Transverse colon (tissue), 4 donors: Measurements from ENCODE around the gene WDR49. TPM values are rescaled to one million over a fixed set of nuclear protein-coding genes. Genes with fewer than 3 reads are reported as not detected.
"Not testable (repeated sequence)": the region's sequence is repeated elsewhere in the genome, so short reads cannot be mapped to it uniquely, and the experiment has no call there.

Source experiments
- DNase-seq: peaks from one replicate; pipeline ENCODE4 v3.0.0-alpha.2; 2019
- H3K27ac ChIP-seq, 4 donors: fragments of 200-600 bp; sonication (generic); 2 replicates each; pipeline ENCODE4 v1.5.1; 2016 to 2018; ENCODE audit warnings: inconsistent platforms in 4 of 4
- H3K27me3 ChIP-seq: fragments of 200-600 bp; sonication (generic); 2 replicates; pipeline ENCODE4 v1.5.1; 2017; ENCODE audit warnings: inconsistent platforms
- H3K36me3 ChIP-seq, 4 donors: fragments of 200-600 bp; sonication (generic); 2 replicates each; pipeline ENCODE4 v1.5.1; 2017 to 2019; ENCODE audit warnings: inconsistent platforms in 4 of 4
- H3K4me1 ChIP-seq, 4 donors: fragments of 200-600 bp; sonication (generic); 2 replicates each; pipeline ENCODE4 v1.5.1; 2017 to 2020; ENCODE audit warnings: inconsistent platforms in 4 of 4
- H3K4me3 ChIP-seq, 4 donors: fragments of 200-600 bp; sonication (generic); 1 replicate in 1 of 4; 2 replicates in 3 of 4; pipeline versions ENCODE4 v1.5.1 to v1.6.1; 2017 to 2019; ENCODE audit warnings: inconsistent platforms in 4 of 4
- H3K9me3 ChIP-seq, 2 donors: fragments of 200-600 bp; sonication (generic); 2 replicates each; pipeline ENCODE4 v1.5.1; 2017 to 2019; ENCODE audit warnings: inconsistent platforms in 2 of 2
- EP300 ChIP-seq: sonication (generic); formaldehyde crosslinking; IDR thresholded peaks from one replicate; pipeline ENCODE4 v1.6.1; 2017; ENCODE audit warnings: antibody characterized with exemption, low read depth
- POLR2A ChIP-seq: fragments of 450-650 bp; IDR thresholded peaks from one replicate; pipeline ENCODE4 v1.6.1; 2016; ENCODE audit warnings: antibody characterized with exemption, mild to moderate bottlenecking, moderate library complexity
- POLR2AphosphoS5 ChIP-seq, 3 donors: sonication (generic); formaldehyde crosslinking; IDR thresholded peaks; one replicate each; pipeline ENCODE4 v1.6.1; 2016; ENCODE audit warnings: antibody characterized with exemption in 3 of 3
- WGBS, 2 donors: methylation state at CpG; one replicate each; pipeline ENCODE4 v1.1.5; 2018; ENCODE audit warnings: low coverage in 1 of 2; 5-methylcytosine and 5-hydroxymethylcytosine counted together
- in situ Hi-C, 4 donors: fragments of 200-750 bp; cut with MboI; loops; one replicate each; pipeline versions ENCODE4 v1.15.0 to v1.15.1; 2017; ENCODE audit warnings: low sequenced_read_pairs in 3 of 4, low pct_ligation_motif_present in 1 of 4, low pct_unique_long_range_greater_than_20kb in 1 of 4
- intact Hi-C: fragments of 100-400 bp; cut with DNase I; formaldehyde crosslinking; loops from one replicate; pipeline ENCODE4 v1.15.1; 2023; ENCODE audit warnings: low total_unique reads
- total RNA-seq, 4 donors: library from RNA; depleted of rRNA; stranded (reverse); fragments of >200 nt; gene quantifications; one replicate each; pipeline ENCODE4 v1.1.0, GENCODE V29; 2016
- TF ChIP-seq, protein P1 (sequence below), 5 experiments: fragments of 200-600 bp in 3 of 5; fragments of 450-650 bp in 2 of 5; sonication (generic) in 3 of 5; IDR thresholded peaks; 1 replicate in 2 of 5; 2 replicates in 3 of 5; pipeline ENCODE4 v1.5.1; 2016 to 2017; ENCODE audit warnings: antibody characterized with exemption in 5 of 5, inconsistent platforms in 3 of 5, mild to moderate bottlenecking in 2 of 5, moderate library complexity in 1 of 5

The WDR49 gene
- total RNA-seq, 4 donors from 2014 or later = 0.96 TPM; not detected in 3

GRCh38 chr3:167631471-167631870 lies 22.3 kb downstream of the WDR49 start:
- in situ Hi-C loops = no loop called here
- 68 to 72% methylated on average over 2 to 5 of the region's 5 CpGs for WGBS, 2 donors
- Histone ChIP-seq H3K27me3 (no peaks in the 10 kb centered on the region), H3K27ac (no peak overlapping the region), H3K4me1 (no peaks in the 10 kb centered on the region), H3K36me3 (no peaks in the 10 kb centered on the region), H3K9me3 (no peaks in the 10 kb centered on the region), H3K4me3 (no peak overlapping the region)
- no peak for DNase-seq
- TF ChIP-seq, protein P1, sequence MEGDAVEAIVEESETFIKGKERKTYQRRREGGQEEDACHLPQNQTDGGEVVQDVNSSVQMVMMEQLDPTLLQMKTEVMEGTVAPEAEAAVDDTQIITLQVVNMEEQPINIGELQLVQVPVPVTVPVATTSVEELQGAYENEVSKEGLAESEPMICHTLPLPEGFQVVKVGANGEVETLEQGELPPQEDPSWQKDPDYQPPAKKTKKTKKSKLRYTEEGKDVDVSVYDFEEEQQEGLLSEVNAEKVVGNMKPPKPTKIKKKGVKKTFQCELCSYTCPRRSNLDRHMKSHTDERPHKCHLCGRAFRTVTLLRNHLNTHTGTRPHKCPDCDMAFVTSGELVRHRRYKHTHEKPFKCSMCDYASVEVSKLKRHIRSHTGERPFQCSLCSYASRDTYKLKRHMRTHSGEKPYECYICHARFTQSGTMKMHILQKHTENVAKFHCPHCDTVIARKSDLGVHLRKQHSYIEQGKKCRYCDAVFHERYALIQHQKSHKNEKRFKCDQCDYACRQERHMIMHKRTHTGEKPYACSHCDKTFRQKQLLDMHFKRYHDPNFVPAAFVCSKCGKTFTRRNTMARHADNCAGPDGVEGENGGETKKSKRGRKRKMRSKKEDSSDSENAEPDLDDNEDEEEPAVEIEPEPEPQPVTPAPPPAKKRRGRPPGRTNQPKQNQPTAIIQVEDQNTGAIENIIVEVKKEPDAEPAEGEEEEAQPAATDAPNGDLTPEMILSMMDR (IDR thresholded peaks at IDR 0.05) = no peak
- TF ChIP-seq POLR2AphosphoS5 (IDR thresholded peaks at IDR 0.05) = no peak
- intact Hi-C loops = no loop called here

DNA sequence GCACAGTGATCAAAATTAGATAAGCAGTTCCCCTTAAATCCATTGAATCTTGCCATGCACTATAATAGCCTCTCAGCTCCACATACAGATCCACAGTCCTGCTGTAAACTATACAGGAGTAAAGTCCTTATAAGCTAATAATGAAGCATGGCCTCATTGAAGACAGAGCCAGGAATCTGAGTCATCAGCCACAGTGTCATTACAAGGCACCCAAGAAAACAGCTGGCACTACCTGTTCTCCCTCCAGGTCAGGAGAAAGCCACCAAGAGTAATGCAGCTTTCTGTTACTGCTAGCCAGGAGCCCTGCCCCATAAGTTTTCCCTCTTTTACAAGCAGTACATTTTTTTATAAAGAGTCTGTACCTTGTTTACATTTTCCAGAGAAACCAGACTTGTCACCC lies 27.3 kb downstream of the WDR49 start:
- TF ChIP-seq POLR2A (no peak), EP300 (no peak), POLR2AphosphoS5 (IDR thresholded peaks at IDR 0.05) (no peak)
- TF ChIP-seq, protein P1 (IDR thresholded peaks at IDR 0.05) = no peak
- in situ Hi-C loops = no loop called here
- intact Hi-C loops = no loop called here
- H3K9me3 ChIP-seq = no peaks in the 10 kb centered on the region
- DNase-seq = no peak
- no peaks in the 10 kb centered on the region for H3K27me3 ChIP-seq
- no peak overlapping the region for H3K27ac ChIP-seq
- no peaks in the 10 kb centered on the region for H3K4me1 ChIP-seq
- no peaks in the 10 kb centered on the region for H3K36me3 ChIP-seq
- H3K4me3 ChIP-seq = no peak overlapping the region

- in situ Hi-C loops = no loop called here
Measured at GRCh38 chr3:167615030-167615429, 38.7 kb downstream of the WDR49 start.

GRCh38 chr3:167614196-167614595 lies 39.5 kb downstream of the WDR49 start:
- H3K4me1 ChIP-seq, H3K9me3 ChIP-seq, intact Hi-C loops, in situ Hi-C loops, DNase-seq, H3K4me3 ChIP-seq, H3K27ac ChIP-seq, H3K27me3 ChIP-seq, H3K36me3 ChIP-seq: not testable (repeated sequence)
- WGBS, 2 donors = 66 to 73% methylated on average over 3 to 5 of the region's 5 CpGs

More at GRCh38 chr3:167615030-167615429, 38.7 kb downstream of the WDR49 start:
- intact Hi-C loops = no loop called here
- no peak for DNase-seq
- H3K4me3 ChIP-seq = no peak overlapping the region
- no peaks in the 10 kb centered on the region for H3K36me3 ChIP-seq
- H3K4me1 ChIP-seq = no peaks in the 10 kb centered on the region
- TF ChIP-seq EP300 (no peak), POLR2AphosphoS5 (IDR thresholded peaks at IDR 0.05) (no peak), POLR2A (no peak)
- TF ChIP-seq, protein P1 (IDR thresholded peaks at IDR 0.05) = no peak
- no peaks in the 10 kb centered on the region for H3K9me3 ChIP-seq
- no peak overlapping the region for H3K27ac ChIP-seq
- WGBS, 2 donors = 74 to 82% methylated on average over 2 to 3 of the region's 3 CpGs
- H3K27me3 ChIP-seq = no peaks in the 10 kb centered on the region

DNA sequence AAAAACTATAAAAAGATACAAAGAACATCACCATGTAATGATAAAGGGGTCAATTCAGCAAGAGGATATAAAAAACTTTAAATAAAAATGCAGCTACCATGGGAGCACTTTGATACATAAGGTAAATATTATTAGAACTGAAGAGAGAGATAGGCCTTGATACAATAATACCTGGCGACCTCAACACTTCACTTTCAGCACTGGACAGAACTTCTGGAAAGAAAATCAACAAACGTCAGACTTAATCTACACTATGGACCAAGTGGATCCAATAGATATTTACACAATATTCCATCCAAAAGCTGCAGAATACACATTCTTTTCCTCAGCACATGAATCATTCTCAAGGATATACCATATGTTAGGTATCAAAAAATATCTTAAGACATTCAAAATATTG lies 42.0 kb downstream of the WDR49 start:
- TF ChIP-seq EP300 = no peak
- no peak for TF ChIP-seq POLR2AphosphoS5 (IDR thresholded peaks at IDR 0.05)
- no peak for TF ChIP-seq POLR2A
- TF ChIP-seq, protein P1 (IDR thresholded peaks at IDR 0.05) = no peak
- Histone ChIP-seq H3K27ac (no peak overlapping the region), H3K9me3 (no peaks in the 10 kb centered on the region), H3K4me1 (no peaks in the 10 kb centered on the region), H3K27me3 (no peaks in the 10 kb centered on the region), H3K36me3 (no peaks in the 10 kb centered on the region), H3K4me3 (no peak overlapping the region)
- DNase-seq = no peak
- in situ Hi-C loops (no loop called here), intact Hi-C loops (no loop called here)
- 53 to 55% methylated on average over 2 of the region's 2 CpGs for WGBS, 2 donors
